HepG2 (cell line): ENCODE measurements around the gene NUAK2. TPM values are rescaled to one million over a fixed set of nuclear protein-coding genes. Genes with fewer than 3 reads are reported as not detected.
A peak's percentile ranks its signal among the peaks of the same experiment; 100 is the strongest.

Source experiments
- ATAC-seq: fragments of 200-7000 bp; cut with Tn5 transposase; 3 replicates; pipeline ENCODE4 v1.9.1; 2020; ENCODE audit warnings: mild to moderate bottlenecking, moderate library complexity
- BruUV-seq: library from RNA; stranded (reverse); fragments of 400-500 nt; replicated peaks from 2 replicates; lab custom pipeline; 2021; lab: Mats Ljungman, UMichigan
- CTCF ChIA-PET: fragments of 300-600 bp; formaldehyde crosslinking; extraction: SDS; loops from one replicate; lab custom pipeline; 2021; ENCODE audit warnings: low total read pairs, inconsistent platforms, low intra/inter-chr PET ratio; lab: Yijun Ruan, JAX
- POLR2A ChIA-PET: fragments of 350-600 bp; sonication (Branson Sonifier 250); formaldehyde crosslinking; loops from one replicate; lab custom pipeline; 2020; ENCODE audit warnings: antibody characterized with exemption, inconsistent platforms; lab: Yijun Ruan, JAX
- DNase-seq: peaks from one replicate; pipeline ENCODE4 v3.0.0-alpha.2; 2015; ENCODE audit warnings: low spot score
- FAIRE-seq: peaks from 3 replicates; lab custom pipeline; 2011; peaks lifted over from hg19 to GRCh38; lab: Jason Lieb, UNC
- H2AFZ ChIP-seq: one replicate; pipeline ENCODE4 v1.6.1; 2011; ENCODE audit warnings: low read length, inconsistent platforms
- H3K27ac ChIP-seq: fragments of 300-600 bp; 3 replicates; pipeline ENCODE4 v1.8.0; 2011; ENCODE audit warnings: mixed run types, mild to moderate bottlenecking, mixed read lengths, low read length, inconsistent platforms; ENCODE audit not compliant: insufficient read depth; ENCODE audit errors: extremely low read length
- H3K27me3 ChIP-seq, 2 experiments: fragments of 200-600 bp in 1 of 2; 2 replicates in 1 of 2; 3 replicates in 1 of 2; pipeline versions ENCODE4 v1.6.0 to v1.8.0; 2011; ENCODE audit warnings: low read length in 2 of 2, mild to moderate bottlenecking in 2 of 2, moderate library complexity in 2 of 2, inconsistent platforms in 1 of 2; ENCODE audit not compliant: insufficient read depth in 2 of 2, control insufficient read depth in 1 of 2
- H3K36me3 ChIP-seq, 2 experiments: fragments of 200-600 bp in 1 of 2; replicated peaks in 1 of 2; 2 replicates in 1 of 2; 3 replicates in 1 of 2; pipeline versions ENCODE4 v1.5.1 to v1.8.0; 2011; ENCODE audit warnings: low read length in 2 of 2, inconsistent platforms in 1 of 2; ENCODE audit not compliant: insufficient read depth in 2 of 2, control insufficient read depth in 1 of 2
- H3K4me1 ChIP-seq: 2 replicates; pipeline ENCODE4 v1.5.1; 2012; ENCODE audit warnings: low read length, inconsistent platforms; ENCODE audit not compliant: insufficient read depth
- H3K4me2 ChIP-seq: 2 replicates; pipeline ENCODE4 v1.6.0; 2011; ENCODE audit warnings: low read depth, low read length, inconsistent platforms
- H3K4me3 ChIP-seq, 3 experiments: fragments of 200-600 bp in 1 of 3; sonication (generic), shearing (Covaris generic) in 1 of 3; replicated peaks in 1 of 3; 2 replicates each; pipeline ENCODE4 v1.5.1; 2011 to 2016; ENCODE audit warnings: low read length in 3 of 3, inconsistent platforms in 2 of 3, low read depth in 2 of 3, mild to moderate bottlenecking in 2 of 3, control low read depth in 1 of 3, mixed read lengths in 1 of 3; ENCODE audit not compliant: insufficient read depth in 1 of 3
- H3K79me2 ChIP-seq: one replicate; pipeline ENCODE4 v1.6.1; 2011; ENCODE audit warnings: low read length, inconsistent platforms; ENCODE audit not compliant: insufficient read depth
- H3K9ac ChIP-seq: 2 replicates; pipeline ENCODE4 v1.6.0; 2011; ENCODE audit warnings: mild to moderate bottlenecking, low read depth, low read length, inconsistent platforms; ENCODE audit not compliant: insufficient read depth
- H3K9me3 ChIP-seq: 2 replicates; pipeline ENCODE4 v1.5.1; 2012; ENCODE audit warnings: mild to moderate bottlenecking, low read length
- H4K20me1 ChIP-seq: 2 replicates; pipeline ENCODE4 v1.6.0; 2011; ENCODE audit warnings: inconsistent platforms, mild to moderate bottlenecking, low read length, moderate library complexity; ENCODE audit not compliant: insufficient read depth
- CEBPB ChIP-seq: IDR thresholded peaks from 2 replicates; pipeline ENCODE4 v1.6.1; 2011; ENCODE audit warnings: low read depth, low read length, improper control_type of control experiment, borderline replicate concordance
- CEBPG ChIP-seq: IDR thresholded peaks from 2 replicates; pipeline ENCODE4 v1.6.1; 2016
- CERS6 ChIP-seq: sonication (generic); formaldehyde crosslinking; IDR thresholded peaks from 2 replicates; pipeline ENCODE4 v1.5.0; 2020; ENCODE audit warnings: missing genetic modification reagents
- GLMP ChIP-seq: sonication (generic); formaldehyde crosslinking; IDR thresholded peaks from 2 replicates; pipeline ENCODE4 v1.9.0; 2021; ENCODE audit warnings: missing genetic modification reagents, mild to moderate bottlenecking, borderline replicate concordance
- JDP2 ChIP-seq: sonication (generic); formaldehyde crosslinking; IDR thresholded peaks from 2 replicates; pipeline ENCODE4 v1.8.1; 2022; ENCODE audit warnings: missing genetic modification reagents, borderline replicate concordance
- MIER3 ChIP-seq: IDR thresholded peaks from 2 replicates; pipeline ENCODE4 v1.6.1; 2016; ENCODE audit warnings: missing compliant biosample characterization, borderline replicate concordance
- MTF2 ChIP-seq: sonication (generic); formaldehyde crosslinking; IDR thresholded peaks from 2 replicates; pipeline ENCODE4 v1.5.0; 2020; ENCODE audit warnings: missing genetic modification reagents, borderline replicate concordance
- NR2C2 ChIP-seq: sonication (generic); formaldehyde crosslinking; IDR thresholded peaks from 2 replicates; pipeline ENCODE4 v1.4.0; 2020; ENCODE audit warnings: missing genetic modification reagents, mild to moderate bottlenecking, moderate library complexity, borderline replicate concordance
- ONECUT2 ChIP-seq: sonication (generic); formaldehyde crosslinking; IDR thresholded peaks from 2 replicates; pipeline ENCODE4 v1.4.0; 2020; ENCODE audit warnings: missing genetic modification reagents
- PREB ChIP-seq: sonication (generic); formaldehyde crosslinking; IDR thresholded peaks from 2 replicates; pipeline ENCODE4 v1.4.0; 2020; ENCODE audit warnings: missing genetic modification reagents
- SIN3B ChIP-seq: fragments of 150-350 bp; IDR thresholded peaks from 2 replicates; pipeline ENCODE4 v1.6.1; 2014; ENCODE audit warnings: low read length
- TSC22D2 ChIP-seq: sonication (generic); formaldehyde crosslinking; IDR thresholded peaks from 2 replicates; pipeline ENCODE4 v1.5.1; 2020; ENCODE audit warnings: missing genetic modification reagents, mild to moderate bottlenecking, borderline replicate concordance
- ZNF292 ChIP-seq: sonication (generic); formaldehyde crosslinking; IDR thresholded peaks from 2 replicates; pipeline ENCODE4 v1.8.1; 2022; ENCODE audit warnings: mild to moderate bottlenecking, low read depth, missing genetic modification reagents, borderline replicate concordance
- ZNF503 ChIP-seq: sonication (generic); formaldehyde crosslinking; IDR thresholded peaks from 2 replicates; pipeline ENCODE4 v1.4.0; 2020; ENCODE audit warnings: missing genetic modification reagents
- ZNF710 ChIP-seq: sonication (generic); formaldehyde crosslinking; IDR thresholded peaks from 2 replicates; pipeline ENCODE4 v1.5.0; 2020; ENCODE audit warnings: mild to moderate bottlenecking, missing genetic modification reagents, borderline replicate concordance
- WGBS: methylation state at CpG from one replicate; pipeline ENCODE4 v1.1.6; 2017; ENCODE audit warnings: low lambda C conversion rate; 5-methylcytosine and 5-hydroxymethylcytosine counted together
- in situ Hi-C: cut with HindIII; loops from 2 replicates; pipeline ENCODE4 v1.10.0; 2017; ENCODE audit warnings: low pct_unique_long_range_greater_than_20kb; ENCODE audit not compliant: extremely low pct_ligation_motif_present
- intact Hi-C: fragments of 100-400 bp; cut with micrococcal nuclease; formaldehyde crosslinking; loops from one replicate; pipeline ENCODE4 v1.10.0; 2022; ENCODE audit not compliant: unreplicated experiment
- polyA plus RNA-seq, 8 experiments: library from polyadenylated mRNA; depleted of rRNA in 3 of 8; stranded (reverse) in 7 of 8; unstranded in 1 of 8; fragments of >200 nt; fragmentation: Illumina TruSeq in 4 of 8; extraction: Trizol in 4 of 8; gene quantifications; 2 replicates each; pipeline versions ENCODE4 v1.2.1 to v1.2.3, GENCODE V29; 2011 to 2016; ENCODE audit warnings: low read depth in 4 of 8, missing spikeins in 1 of 8, mixed read lengths in 1 of 8; ENCODE audit not compliant: insufficient read depth in 1 of 8
- total RNA-seq, 5 experiments: library from RNA; depleted of rRNA; stranded (reverse); fragments of >200 nt; fragmentation: Illumina TruSeq; extraction: Trizol; gene quantifications; 2 replicates each; pipeline ENCODE4 v1.2.3, GENCODE V29; 2016; ENCODE audit warnings: low read depth in 1 of 5

NUAK2 gene
- total and polyA plus RNA-seq, 2 of the 13 experiments (the other 11 are each of a cell fraction or from before 2014, with no cell fraction given), result 0.75 to 1.1 TPM

- no peak for TF ChIP-seq JDP2 (CRISPR knock-in tag)
- TF ChIP-seq MIER3 (CRISPR knock-in tag), result no peak
- no peak for TF ChIP-seq ZNF292 (CRISPR knock-in tag)
- TF ChIP-seq NR2C2 (CRISPR knock-in tag), result no peak
- TF ChIP-seq ZNF710 (CRISPR knock-in tag), result no peak
- peak; percentile 71; the same call in 1 of the 2 replicates for TF ChIP-seq CEBPB
- TF ChIP-seq PREB, result no peak
- 0 out of 2 replicates have a peak, but pooled peaks have one; percentile 13 for TF ChIP-seq CEBPG (CRISPR knock-in tag)
- no peak for TF ChIP-seq MTF2 (CRISPR knock-in tag)
- no peak for TF ChIP-seq SIN3B
- no peak for TF ChIP-seq CERS6 (CRISPR knock-in tag)
- TF ChIP-seq ONECUT2, result no peak
- TF ChIP-seq GLMP (CRISPR knock-in tag), result no peak
- TF ChIP-seq TSC22D2 (CRISPR knock-in tag), result no peak
- TF ChIP-seq ZNF503, result no peak
- intact Hi-C loops, result no loop called here
- H3K9ac ChIP-seq, result no peak overlapping the region
- 43% methylated on average over 10 of the region's 10 CpGs for WGBS
- no peak overlapping the region for H3K4me2 ChIP-seq
- H3K4me3 ChIP-seq, result no peak overlapping the region
- H3K27me3 ChIP-seq, result peaks cover 20 to 89% of the 10 kb centered on the region in 2 experiments
- FAIRE-seq, result no peak
- no peaks in the 10 kb centered on the region for H3K36me3 ChIP-seq
- H3K27ac ChIP-seq, result no peak overlapping the region
- peaks cover 9% of the 10 kb centered on the region for H3K4me1 ChIP-seq
- ATAC-seq, result no peak
- ChIA-PET POLR2A (no interaction called here), CTCF (no interaction called here)
- BruUV-seq, result no TSS peak
- no peak overlapping the region for H2AFZ ChIP-seq
- no peaks in the 10 kb centered on the region for H4K20me1 ChIP-seq
- H3K9me3 ChIP-seq, result no peaks in the 10 kb centered on the region
- in situ Hi-C loops, result no loop called here
- DNase-seq, result no peak
- no peaks in the 10 kb centered on the region for H3K79me2 ChIP-seq
These were observed 25.5 kb upstream of the NUAK2 start for GRCh38 chr1:205346956-205347574.
